Activated T-helper 1 cell treated with anti-CD3 and anti-CD28 coated beads, Interleukin-12 subunit alpha, Interleukin-12 subunit beta, Interleukin-2, Interleukin-4 antibody, amounts not matched to agents 30 ng/mL and 10 ng/mL and 1 ng/mL, durations not matched to agents 14 hours and 24 hours and 36 hours (primary cell): ENCODE results near the gene ARHGAP27. TPM values are rescaled to one million over a fixed set of nuclear protein-coding genes. Genes with fewer than 3 reads are reported as not detected.
A peak's percentile ranks its signal among the peaks of the same experiment; 100 is the strongest.

ENCODE experiments used
- DNase-seq: peaks from one replicate; pipeline ENCODE4 v3.0.0; 2021; ENCODE audit warnings: low spot score
- H3K27ac Mint-ChIP-seq: one replicate; pipeline ENCODE4 v1.8.0; 2021; ENCODE audit warnings: mild to moderate bottlenecking, mixed read lengths
- H3K27me3 Mint-ChIP-seq: one replicate; pipeline ENCODE4 v1.8.0; 2022; ENCODE audit warnings: mild to moderate bottlenecking, moderate library complexity, mixed read lengths; ENCODE audit not compliant: insufficient read depth
- H3K36me3 Mint-ChIP-seq: one replicate; pipeline ENCODE4 v1.8.0; 2021; ENCODE audit warnings: low read depth, mixed read lengths
- H3K4me1 Mint-ChIP-seq: one replicate; pipeline ENCODE4 v1.8.0; 2021; ENCODE audit warnings: low read depth, mixed read lengths
- H3K4me3 Mint-ChIP-seq: one replicate; pipeline ENCODE4 v1.8.0; 2021; ENCODE audit warnings: mild to moderate bottlenecking, moderate library complexity, mixed read lengths
- H3K9me3 Mint-ChIP-seq: one replicate; pipeline ENCODE4 v1.8.0; 2021; ENCODE audit warnings: mixed read lengths
- intact Hi-C: fragments of 100-400 bp; cut with micrococcal nuclease; formaldehyde crosslinking; loops from one replicate; pipeline ENCODE4 v1.15.1; 2024
- total RNA-seq: library from RNA; stranded (reverse); gene quantifications from 2 replicates; pipeline ENCODE4 v1.2.3, GENCODE V29; 2022

The ARHGAP27 gene
- total RNA-seq, 1 donor from 2014 or later, result 59.1 TPM

DNA sequence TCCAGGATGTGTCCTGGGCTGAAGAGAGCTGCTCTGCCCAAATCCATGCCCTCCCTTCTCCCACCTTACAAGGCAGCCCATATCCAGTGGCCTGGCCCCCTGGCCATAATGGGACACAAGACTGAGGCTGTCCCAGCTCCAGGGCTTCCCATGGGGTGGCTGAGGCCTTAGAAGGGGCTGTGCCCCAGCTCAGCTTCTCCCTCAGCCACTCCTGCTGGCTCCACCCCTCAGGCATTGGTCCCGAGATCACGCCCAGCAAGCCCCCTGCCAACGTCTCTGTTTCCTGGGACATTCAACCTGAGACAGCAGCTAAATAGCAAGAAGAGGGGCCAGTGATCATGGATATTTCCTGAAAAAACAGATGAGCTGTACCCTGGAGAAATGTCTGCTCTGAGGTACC is 43.3 kb downstream of the ARHGAP27 start:
- DNase-seq, result no peak
- Mint-ChIP-seq H3K27ac (no peak overlapping the region), H3K9me3 (no peaks in the 10 kb centered on the region), H3K4me1 (peaks cover 31% of the 10 kb centered on the region), H3K27me3 (peaks cover 5% of the 10 kb centered on the region), H3K36me3 (no peaks in the 10 kb centered on the region), H3K4me3 (no peak overlapping the region)
- intact Hi-C loops, result loop anchor here (5.0 kb wide), 1 partner anchor 252 kb away; the partner anchor contains the start of gene ACBD4

DNA sequence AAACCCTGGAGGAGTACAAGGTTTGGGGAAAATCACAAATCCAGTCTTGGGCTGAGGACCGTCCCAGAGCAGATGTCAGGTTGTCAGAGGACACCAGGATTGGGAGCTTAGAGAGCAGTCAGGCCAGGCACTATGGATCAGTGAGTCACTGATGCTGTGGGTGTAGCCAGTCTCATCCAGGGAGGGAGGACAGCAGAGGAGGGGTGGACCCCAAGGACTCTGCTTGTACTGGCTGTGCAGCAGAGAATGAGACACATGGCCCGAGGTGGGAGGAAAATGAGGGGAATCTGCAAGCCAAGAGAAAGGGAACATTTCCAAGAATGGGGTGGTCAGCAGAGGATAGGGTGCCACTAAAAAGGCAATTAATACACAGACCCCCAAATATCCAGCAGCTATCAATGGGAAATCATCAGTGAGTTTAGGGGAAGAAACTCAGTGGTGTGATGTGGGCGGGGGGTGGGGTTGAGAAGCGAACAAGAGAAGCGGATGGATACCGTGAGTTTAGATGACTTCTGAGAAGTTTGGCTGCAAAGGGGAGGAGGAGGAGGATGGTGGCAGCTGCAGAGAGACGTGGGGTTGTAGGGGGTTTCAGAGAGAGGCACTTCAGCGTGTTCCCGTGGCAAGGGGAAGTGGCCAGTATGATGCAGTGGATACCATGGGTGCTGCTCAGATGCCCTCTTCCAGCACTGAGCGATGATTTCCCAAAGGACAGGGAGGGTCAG is 43.9 kb downstream of the ARHGAP27 start:
- DNase-seq, result no peak
- Mint-ChIP-seq H3K36me3 (no peaks in the 10 kb centered on the region), H3K27ac (peak overlapping the region; percentile 46), H3K4me1 (peaks cover 31% of the 10 kb centered on the region), H3K4me3 (peak overlapping the region; percentile 31), H3K9me3 (no peaks in the 10 kb centered on the region), H3K27me3 (peaks cover 7% of the 10 kb centered on the region)
- intact Hi-C loops, result loop anchor here (5.0 kb wide), 1 partner anchor 251 kb away; the partner anchor contains the start of gene ACBD4

DNA sequence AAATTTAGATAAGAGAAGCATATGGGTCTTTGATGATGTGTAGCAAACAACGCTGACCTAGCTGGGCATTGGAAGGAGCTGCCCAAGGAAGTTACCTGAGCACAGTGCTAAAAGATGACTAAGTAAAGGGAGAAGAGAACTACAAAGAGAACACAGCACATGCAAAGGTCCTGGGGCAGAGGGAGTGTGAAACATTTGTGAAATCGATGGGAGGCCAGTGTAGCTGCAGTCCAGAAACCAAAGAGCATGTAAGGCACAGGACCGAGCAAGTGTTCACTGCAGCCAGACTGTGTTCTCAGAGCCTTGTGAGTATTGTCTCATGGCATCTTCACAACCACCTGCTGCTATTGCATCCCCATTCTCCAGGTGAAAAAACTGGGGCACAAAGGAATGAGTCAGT is 44.9 kb downstream of the ARHGAP27 start:
- intact Hi-C loops, result loop anchor here (5.0 kb wide), 1 partner anchor 250 kb away; the partner anchor contains the start of gene ACBD4
- Mint-ChIP-seq H3K4me1 (peaks cover 31% of the 10 kb centered on the region), H3K4me3 (no peak overlapping the region), H3K27ac (no peak overlapping the region), H3K9me3 (no peaks in the 10 kb centered on the region), H3K36me3 (no peaks in the 10 kb centered on the region), H3K27me3 (peaks cover 12% of the 10 kb centered on the region)
- DNase-seq, result no peak

GRCh38 chr17:45386178-45386577 is 46.5 kb downstream of the ARHGAP27 start:
- Mint-ChIP-seq H3K9me3 (no peaks in the 10 kb centered on the region), H3K4me3 (no peak overlapping the region), H3K27ac (no peak overlapping the region), H3K27me3 (peaks cover 12% of the 10 kb centered on the region), H3K4me1 (peaks cover 25% of the 10 kb centered on the region), H3K36me3 (no peaks in the 10 kb centered on the region)
- intact Hi-C loops, result loop anchor here (5.0 kb wide), 1 partner anchor 249 kb away; the partner anchor contains the start of gene ACBD4
- DNase-seq, result no peak

GRCh38 chr17:45385331-45385997 is 47.2 kb downstream of the ARHGAP27 start:
- H3K27me3 Mint-ChIP-seq, result peaks cover 12% of the 10 kb centered on the region
- DNase-seq, result peak; percentile 81
- intact Hi-C loops, result loop anchor here (1.0 to 5.0 kb wide), 5 partner anchors 68 to 248 kb away; partner anchors contain the start of genes ACBD4 and MAP3K14
- H3K27ac Mint-ChIP-seq, result peak overlapping the region; percentile 77
- peaks cover 24% of the 10 kb centered on the region for H3K4me1 Mint-ChIP-seq
- H3K9me3 Mint-ChIP-seq, result no peaks in the 10 kb centered on the region
- no peaks in the 10 kb centered on the region for H3K36me3 Mint-ChIP-seq
- no peak overlapping the region for H3K4me3 Mint-ChIP-seq

GRCh38 chr17:45384789-45385262 is 47.8 kb downstream of the ARHGAP27 start:
- Mint-ChIP-seq H3K36me3 (no peaks in the 10 kb centered on the region), H3K27ac (no peak overlapping the region), H3K27me3 (peaks cover 12% of the 10 kb centered on the region), H3K4me3 (no peak overlapping the region), H3K9me3 (no peaks in the 10 kb centered on the region), H3K4me1 (peaks cover 24% of the 10 kb centered on the region)
- intact Hi-C loops, result loop anchor here (1.0 to 5.0 kb wide), 5 partner anchors 68 to 248 kb away; partner anchors contain the start of genes ACBD4 and MAP3K14
- no peak for DNase-seq

- H3K27me3 Mint-ChIP-seq, result peaks cover 12% of the 10 kb centered on the region
- peaks cover 20% of the 10 kb centered on the region for H3K4me1 Mint-ChIP-seq
- no peaks in the 10 kb centered on the region for H3K9me3 Mint-ChIP-seq
- no peak for DNase-seq
- H3K27ac Mint-ChIP-seq, result no peak overlapping the region
- H3K36me3 Mint-ChIP-seq, result no peaks in the 10 kb centered on the region
- no peak overlapping the region for H3K4me3 Mint-ChIP-seq
- intact Hi-C loops, result no loop called here
Measured at GRCh38 chr17:45384047-45384788, 48.5 kb downstream of the ARHGAP27 start.

DNA sequence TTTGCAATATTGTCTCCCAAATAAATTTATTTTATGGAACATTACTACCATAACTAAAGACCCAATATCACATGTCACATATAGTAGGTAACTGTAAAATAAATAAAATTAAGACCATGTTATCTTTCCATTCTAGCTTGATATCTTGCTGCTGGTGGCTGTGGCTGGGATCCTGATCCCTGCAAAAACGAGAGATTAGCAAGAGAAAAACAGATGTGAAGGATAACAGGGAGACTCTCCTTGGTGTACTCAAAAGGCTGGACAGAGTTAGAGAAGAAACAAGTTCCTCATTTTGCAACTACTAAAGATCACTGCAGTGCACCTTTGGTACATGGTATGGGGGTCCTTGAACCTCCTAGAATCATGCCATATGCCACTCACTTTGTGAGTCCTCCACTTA is 49.7 kb downstream of the ARHGAP27 start:
- Mint-ChIP-seq H3K27ac (no peak overlapping the region), H3K4me3 (no peak overlapping the region), H3K4me1 (peaks cover 8% of the 10 kb centered on the region), H3K36me3 (no peaks in the 10 kb centered on the region), H3K27me3 (peaks cover 13% of the 10 kb centered on the region), H3K9me3 (no peaks in the 10 kb centered on the region)
- intact Hi-C loops, result no loop called here
- no peak for DNase-seq

DNA sequence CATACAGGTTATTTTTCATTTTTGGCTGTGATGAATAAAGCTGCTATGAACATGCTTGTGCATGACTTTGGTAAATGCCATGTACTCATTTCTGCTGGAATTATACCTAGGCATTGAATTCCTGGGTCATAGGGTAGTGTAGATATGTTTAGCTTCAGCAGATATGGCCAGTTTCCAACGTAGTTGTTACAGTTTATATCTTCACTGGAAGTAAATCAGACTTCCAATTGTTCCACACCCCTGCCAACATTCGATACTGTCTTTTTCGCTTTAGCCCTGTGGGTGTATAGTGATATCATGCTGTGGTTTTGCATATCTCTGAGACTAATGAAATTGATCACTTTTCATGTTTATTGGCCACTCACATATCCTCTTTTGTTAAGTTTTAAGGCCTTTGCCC is 50.4 kb downstream of the ARHGAP27 start:
- intact Hi-C loops, result no loop called here
- Mint-ChIP-seq H3K27ac (no peak overlapping the region), H3K4me3 (no peak overlapping the region), H3K36me3 (no peaks in the 10 kb centered on the region), H3K27me3 (peaks cover 13% of the 10 kb centered on the region), H3K9me3 (no peaks in the 10 kb centered on the region), H3K4me1 (peaks cover 7% of the 10 kb centered on the region)
- no peak for DNase-seq

DNA sequence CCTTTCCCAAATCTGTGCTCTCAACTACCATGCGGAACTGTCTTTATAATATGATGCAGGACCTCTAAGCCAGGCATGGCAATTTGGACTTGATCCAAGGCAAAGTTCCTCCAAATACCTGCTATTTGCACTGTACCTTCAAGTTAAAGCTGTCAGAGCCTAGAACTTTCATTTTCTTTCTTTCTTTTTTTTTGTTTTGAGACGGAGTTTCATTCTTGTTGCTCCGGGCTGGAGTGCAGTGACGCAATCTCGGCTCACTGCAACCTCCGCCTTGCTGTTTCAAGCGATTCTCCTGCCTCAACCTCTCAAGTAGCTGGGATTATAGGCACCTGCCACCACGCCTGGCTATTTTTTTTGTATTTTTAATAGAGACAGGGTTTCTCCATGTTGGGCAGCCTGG is 51.7 kb downstream of the ARHGAP27 start:
- DNase-seq, result no peak
- Mint-ChIP-seq H3K27me3 (peaks cover 13% of the 10 kb centered on the region), H3K27ac (no peak overlapping the region), H3K36me3 (no peaks in the 10 kb centered on the region), H3K4me3 (no peak overlapping the region), H3K9me3 (no peaks in the 10 kb centered on the region), H3K4me1 (peaks cover 7% of the 10 kb centered on the region)
- intact Hi-C loops, result no loop called here

GRCh38 chr17:45380046-45380765 is 52.5 kb downstream of the ARHGAP27 start:
- H3K4me3 Mint-ChIP-seq, result no peak overlapping the region
- no peaks in the 10 kb centered on the region for H3K36me3 Mint-ChIP-seq
- no peak overlapping the region for H3K27ac Mint-ChIP-seq
- peaks cover 10% of the 10 kb centered on the region for H3K27me3 Mint-ChIP-seq
- peaks cover under 1% of the 10 kb centered on the region for H3K4me1 Mint-ChIP-seq
- intact Hi-C loops, result no loop called here
- DNase-seq, result no peak
- no peaks in the 10 kb centered on the region for H3K9me3 Mint-ChIP-seq

DNA sequence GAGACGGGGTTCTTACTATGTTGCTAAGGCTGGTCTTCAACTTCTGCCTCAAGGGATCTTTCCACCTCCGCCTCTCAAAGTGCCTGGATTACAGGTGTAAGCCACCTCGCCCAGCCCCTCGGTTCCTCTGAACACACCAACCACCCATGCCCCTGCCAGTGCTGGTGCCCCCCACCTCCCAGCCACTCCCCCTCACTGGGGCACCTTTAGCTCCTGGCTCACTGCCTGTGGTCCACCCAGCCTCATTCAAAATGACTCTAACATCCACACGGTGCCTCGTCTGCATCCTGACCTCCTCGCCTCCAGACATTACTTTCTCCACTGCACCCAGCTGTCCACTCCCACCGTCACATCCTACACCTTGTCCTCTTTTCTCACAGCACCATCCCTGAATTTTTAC is 55.3 kb downstream of the ARHGAP27 start:
- intact Hi-C loops, result no loop called here
- no peaks in the 10 kb centered on the region for H3K9me3 Mint-ChIP-seq

More for the DNA sequence above, 55.3 kb downstream of the ARHGAP27 start:
- peaks cover 3% of the 10 kb centered on the region for H3K4me1 Mint-ChIP-seq
- H3K27ac Mint-ChIP-seq, result no peak overlapping the region
- no peak overlapping the region for H3K4me3 Mint-ChIP-seq
- no peak for DNase-seq
- peaks cover 2% of the 10 kb centered on the region for H3K27me3 Mint-ChIP-seq
- H3K36me3 Mint-ChIP-seq, result no peaks in the 10 kb centered on the region
